Measurements from ENCODE around the gene MESP1.
"Not testable (repeated sequence)": the region's sequence is repeated elsewhere in the genome, so short reads cannot be mapped to it uniquely, and the experiment has no call there.

The MESP1 gene

GRCh38 chr15:89750560-89751542, at the start of gene MESP1:
Gene MESP1 (minus strand): TSS chr15:89751249. CDS start chr15:89751231, 18 bp downstream.
- peak; percentile 56 to 83 (median 75) for DNase-seq (ENCODE audit: low read depth in 4 of 4, low spot score in 1 of 4)

GRCh38 chr15:89799918-89800498, 49.0 kb upstream of the MESP1 start:
- no peak for DNase-seq (ENCODE audit: low read depth in 4 of 4, low spot score in 1 of 4)

GRCh38 chr15:89799011-89799911, 48.2 kb upstream of the MESP1 start:
- no peak for DNase-seq (ENCODE audit: low read depth in 4 of 4, low spot score in 1 of 4)

- no peak for DNase-seq (ENCODE audit: low read depth in 4 of 4, low spot score in 1 of 4)
Observed at GRCh38 chr15:89797678-89798201, 46.7 kb upstream of the MESP1 start.

GRCh38 chr15:89795996-89796395, 44.9 kb upstream of the MESP1 start:
- DNase-seq (ENCODE audit: low read depth in 4 of 4, low spot score in 1 of 4), result no peak

- DNase-seq (ENCODE audit: low read depth in 4 of 4, low spot score in 1 of 4), result no peak
Observed at GRCh38 chr15:89794627-89795241, 43.7 kb upstream of the MESP1 start.

- DNase-seq (ENCODE audit: low read depth in 4 of 4, low spot score in 1 of 4), result no peak
Observed at GRCh38 chr15:89792106-89792805, 41.2 kb upstream of the MESP1 start.

- DNase-seq (ENCODE audit: low read depth in 4 of 4, low spot score in 1 of 4), result no peak
Observed at GRCh38 chr15:89790661-89791060, 39.6 kb upstream of the MESP1 start.

GRCh38 chr15:89790206-89790605, 39.2 kb upstream of the MESP1 start:
- DNase-seq (ENCODE audit: low read depth in 4 of 4, low spot score in 1 of 4), result no peak

- DNase-seq (ENCODE audit: low read depth in 4 of 4, low spot score in 1 of 4), result not testable (repeated sequence)
Observed at GRCh38 chr15:89788585-89788984, 37.5 kb upstream of the MESP1 start.

- no peak for DNase-seq (ENCODE audit: low read depth in 4 of 4, low spot score in 1 of 4)
Observed at GRCh38 chr15:89787944-89788343, 36.9 kb upstream of the MESP1 start.

- DNase-seq (ENCODE audit: low read depth in 4 of 4, low spot score in 1 of 4), result no peak
Observed at GRCh38 chr15:89785774-89786140, 34.7 kb upstream of the MESP1 start.

- DNase-seq (ENCODE audit: low read depth in 4 of 4, low spot score in 1 of 4), result no peak
Observed at GRCh38 chr15:89785064-89785773, 34.2 kb upstream of the MESP1 start.

- DNase-seq (ENCODE audit: low read depth in 4 of 4, low spot score in 1 of 4), result no peak
Observed at GRCh38 chr15:89784686-89784960, 33.6 kb upstream of the MESP1 start.

GRCh38 chr15:89783861-89784685, 33.0 kb upstream of the MESP1 start:
- DNase-seq (ENCODE audit: low read depth in 4 of 4, low spot score in 1 of 4), result no peak

GRCh38 chr15:89783111-89783860, 32.2 kb upstream of the MESP1 start:
- DNase-seq (ENCODE audit: low read depth in 4 of 4, low spot score in 1 of 4), result no peak

- DNase-seq (ENCODE audit: low read depth in 4 of 4, low spot score in 1 of 4), result not testable (repeated sequence)
Observed at GRCh38 chr15:89782619-89782950, 31.5 kb upstream of the MESP1 start.

GRCh38 chr15:89781891-89782618, 31.0 kb upstream of the MESP1 start:
- no peak for DNase-seq (ENCODE audit: low read depth in 4 of 4, low spot score in 1 of 4)
